ENCODE measurements around the gene RAI1.

RAI1 gene

GRCh38 chr17:17732892-17733670 lies 51.8 kb downstream of the RAI1 start:
- DNase-seq (ENCODE audit: low read depth), result peak; percentile 77

DNA sequence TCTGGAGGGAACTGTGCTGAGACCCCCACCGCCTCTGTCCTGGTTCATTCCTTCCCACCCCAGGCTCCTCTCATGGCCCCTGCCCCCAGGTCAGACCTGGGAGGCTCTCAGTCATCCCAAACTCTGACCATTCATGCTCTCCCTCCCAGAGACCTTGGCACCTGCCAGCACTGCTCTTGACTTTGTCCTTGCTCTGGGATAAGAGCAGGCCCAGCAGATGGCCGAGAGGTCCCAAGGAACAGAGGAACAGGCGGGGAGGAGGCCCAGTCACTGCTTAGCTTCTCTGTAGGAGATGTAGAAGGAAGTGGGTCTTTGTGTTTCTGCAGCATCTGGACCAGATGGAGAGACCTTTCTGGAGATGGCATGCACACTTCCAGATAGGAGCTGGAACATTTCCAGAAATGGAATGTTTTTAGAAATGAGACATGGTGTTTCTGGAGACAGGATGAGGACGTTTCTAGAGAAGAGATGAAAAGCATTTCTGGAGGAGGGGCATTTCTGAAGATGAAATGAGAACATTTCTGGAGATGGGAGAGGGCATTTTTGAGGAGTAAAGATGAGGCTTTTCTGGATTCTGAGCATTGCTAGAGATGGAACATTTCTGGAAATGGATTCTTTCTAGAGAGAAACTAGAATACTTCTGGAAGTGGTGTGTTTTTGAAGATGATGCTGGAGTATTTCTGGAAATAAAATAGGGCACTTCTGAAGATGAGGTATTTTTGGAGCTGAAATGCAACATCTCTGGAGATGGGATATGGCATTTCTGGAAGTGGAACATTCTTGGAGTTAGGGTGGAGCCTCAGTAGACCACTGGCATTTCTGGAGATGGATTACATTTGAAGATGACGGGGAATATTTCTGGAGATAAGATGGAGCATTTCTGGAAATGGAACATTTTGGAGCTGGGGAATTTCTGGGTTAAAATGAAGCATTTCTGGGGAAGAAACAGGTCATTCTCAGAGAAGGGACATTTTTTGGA lies 55.2 kb downstream of the RAI1 start:
- DNase-seq (ENCODE audit: low read depth), result no peak

GRCh38 chr17:17737961-17738894 lies 57.0 kb downstream of the RAI1 start:
- peak; percentile 79 for DNase-seq (ENCODE audit: low read depth)

DNA sequence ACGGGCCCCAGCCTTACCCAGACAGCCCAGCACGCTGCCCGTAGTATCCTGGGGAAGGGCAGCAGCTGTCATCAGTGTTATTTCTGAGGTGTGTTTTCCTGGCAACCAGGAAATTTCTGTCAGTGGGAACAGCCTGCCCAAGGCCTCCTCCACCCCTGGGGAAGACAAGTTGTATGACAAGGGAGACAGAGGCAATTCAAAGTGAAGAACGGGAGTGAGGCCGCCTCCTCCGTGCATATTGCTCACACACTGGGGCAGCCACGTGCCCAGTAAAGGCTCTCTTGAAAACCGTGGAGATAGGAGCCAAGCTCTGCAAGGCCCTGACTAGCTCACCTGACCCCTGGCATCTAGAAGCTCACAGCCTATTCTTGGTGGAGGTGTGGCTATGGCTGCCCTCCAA lies 57.6 kb downstream of the RAI1 start:
- DNase-seq (ENCODE audit: low read depth), result peak; percentile 74

DNA sequence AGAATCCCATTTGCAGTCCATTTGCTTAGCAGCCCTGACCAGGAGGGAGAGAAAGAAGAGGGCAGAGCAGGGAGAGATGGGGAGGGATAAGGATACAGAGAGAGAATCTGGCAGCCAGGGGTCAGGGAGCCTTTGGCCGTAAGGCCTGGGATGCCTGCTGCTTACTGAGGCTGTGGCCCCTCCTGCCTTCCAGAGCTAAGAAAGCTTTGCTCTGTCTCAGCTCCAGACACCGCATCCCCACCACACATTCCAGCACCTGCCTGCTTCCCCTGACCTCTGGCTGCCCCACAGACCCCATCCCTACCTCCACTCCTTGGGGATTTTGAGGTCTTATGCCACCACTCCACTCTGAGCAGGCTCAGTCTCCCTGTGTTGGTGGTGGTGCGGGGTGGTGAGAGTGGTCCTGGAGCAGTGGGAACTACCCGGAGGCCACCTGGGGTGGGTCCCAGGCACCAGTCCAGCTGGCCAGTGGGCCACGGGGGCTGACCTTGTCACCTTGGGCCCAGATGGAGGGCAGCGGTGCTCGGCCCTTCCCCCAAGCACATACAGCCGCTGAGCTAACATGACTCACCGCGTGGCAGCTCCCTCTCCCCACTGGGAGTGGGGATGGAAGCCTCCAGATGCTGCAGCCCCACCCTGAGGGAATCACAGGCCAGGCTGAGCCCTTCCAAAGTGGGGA lies 58.3 kb downstream of the RAI1 start:
- peak; percentile 59 for DNase-seq (ENCODE audit: low read depth)

DNA sequence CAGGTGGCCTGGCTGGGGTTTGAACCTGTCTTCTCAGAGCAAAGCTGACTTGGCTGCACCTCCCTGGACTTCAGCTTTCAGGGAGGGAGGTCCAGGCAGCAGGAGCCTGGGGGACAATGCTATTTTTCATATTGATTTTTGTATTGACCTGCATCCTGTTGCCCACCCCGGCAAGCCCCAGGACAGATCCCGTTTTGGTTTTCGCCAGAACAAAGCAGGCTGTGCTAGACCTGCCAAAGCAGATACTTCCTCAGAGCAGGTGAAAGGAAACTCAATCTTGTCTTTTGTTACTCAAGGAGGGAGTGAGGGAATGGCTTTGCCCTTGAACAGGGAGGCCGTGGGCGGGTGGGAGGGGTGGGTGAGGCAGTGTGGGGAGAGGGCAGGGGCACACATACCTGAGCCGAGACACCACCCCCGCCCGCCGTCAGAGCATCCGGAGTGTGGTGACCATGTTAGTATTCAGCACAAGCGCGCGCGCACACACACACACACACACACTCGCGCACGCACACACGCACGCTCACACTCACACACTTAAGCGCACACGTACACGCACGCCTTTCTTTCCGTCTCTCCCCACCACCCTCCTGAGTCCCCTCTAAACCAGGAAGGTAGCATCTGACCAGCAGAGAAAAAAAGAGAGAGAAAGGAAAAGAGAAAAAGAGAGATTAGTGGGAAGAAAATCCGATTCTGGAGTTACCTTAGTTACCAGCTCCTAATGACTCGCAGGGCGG lies 59.5 kb downstream of the RAI1 start:
- DNase-seq (ENCODE audit: low read depth), result no peak

DNA sequence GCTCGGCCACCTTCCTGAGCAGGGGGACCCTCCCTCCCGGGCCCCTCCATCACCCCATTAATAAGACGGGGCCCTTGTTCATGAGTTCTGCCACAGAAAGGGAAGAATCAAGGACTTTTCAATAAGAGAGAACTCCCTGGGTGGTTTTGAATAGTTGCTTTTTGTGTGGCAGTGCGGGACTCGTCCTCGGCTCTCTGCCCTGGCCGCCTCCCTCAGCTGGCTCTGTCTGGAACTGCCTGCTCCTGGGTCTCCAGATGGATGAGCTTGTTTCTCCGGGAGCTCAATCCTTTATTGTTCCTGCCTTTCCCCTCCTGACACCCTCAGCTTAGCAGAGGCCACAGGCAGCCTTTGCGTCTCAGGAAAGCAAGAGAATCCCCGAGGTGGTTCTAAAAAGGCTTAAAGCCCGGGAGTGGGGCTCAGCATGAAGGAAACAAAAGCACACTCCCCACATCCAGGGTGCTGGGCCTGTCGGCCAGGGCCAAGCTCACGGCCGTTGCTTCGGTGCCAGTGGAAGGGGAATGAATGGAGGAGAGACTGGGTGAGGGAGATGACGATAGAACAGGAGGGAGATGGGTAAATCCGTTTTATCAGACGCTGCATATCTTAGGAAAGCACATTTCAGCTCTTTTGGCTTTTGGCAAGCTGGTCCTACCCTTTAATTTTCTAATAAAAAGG lies 60.2 kb downstream of the RAI1 start:
- DNase-seq (ENCODE audit: low read depth), result no peak

- no peak for DNase-seq (ENCODE audit: low read depth)
Observed at GRCh38 chr17:17742133-17742621, 60.9 kb downstream of the RAI1 start.

DNA sequence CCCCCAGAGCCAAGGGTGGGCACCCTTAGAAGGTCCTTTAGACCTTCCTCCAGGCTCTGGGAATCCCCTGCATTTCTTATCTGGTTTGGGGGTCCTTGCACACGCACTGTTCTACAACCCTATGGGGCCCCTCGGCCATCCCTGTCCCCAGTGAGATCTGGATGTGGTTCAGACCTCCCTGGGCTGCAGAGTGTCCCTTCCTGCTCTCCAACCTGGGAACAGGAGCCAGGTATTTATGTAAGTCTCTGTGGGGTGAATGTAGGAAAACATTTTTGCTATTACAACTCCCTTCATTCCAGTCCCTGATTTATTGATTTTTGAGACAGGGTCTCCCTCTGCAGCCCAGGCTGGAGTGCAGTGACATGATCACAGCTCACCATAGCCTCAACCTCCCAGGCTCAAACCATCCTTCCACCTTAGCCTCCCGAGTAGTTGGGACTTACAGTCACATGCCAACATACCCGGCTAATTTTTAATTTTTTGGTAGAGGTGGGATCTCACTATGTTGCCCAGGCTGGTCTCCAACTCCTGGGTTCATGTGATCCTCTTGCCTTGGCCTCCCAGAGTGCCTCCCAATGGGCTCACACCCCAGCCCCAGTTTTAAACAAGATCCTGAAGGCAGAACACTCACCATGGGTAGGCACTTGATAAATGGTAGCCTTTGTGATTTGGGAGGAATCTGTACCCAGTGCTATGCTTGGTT lies 61.6 kb downstream of the RAI1 start:
- no peak for DNase-seq (ENCODE audit: low read depth)

- DNase-seq (ENCODE audit: low read depth), result no peak
Observed at GRCh38 chr17:17743391-17744112, 62.3 kb downstream of the RAI1 start.

DNA sequence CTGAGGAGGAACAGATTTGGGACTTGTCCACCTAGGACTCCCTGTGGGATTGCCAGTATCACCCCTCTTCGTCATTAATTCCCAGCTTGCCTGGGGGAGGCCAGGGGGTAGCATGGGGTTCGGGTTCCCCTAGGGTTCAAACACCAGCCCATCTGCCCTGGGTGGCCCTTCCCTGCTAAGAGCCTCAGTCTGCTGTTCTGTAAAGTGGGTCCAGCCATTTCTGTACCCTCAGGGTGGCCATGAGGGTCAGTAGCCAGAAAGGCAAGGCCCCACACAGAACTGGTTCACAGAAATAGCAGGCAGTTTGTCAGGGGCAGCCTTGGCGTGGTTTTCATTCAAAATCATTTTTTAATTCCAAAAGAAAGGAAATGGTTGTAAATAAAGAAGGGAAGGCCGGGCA lies 62.9 kb downstream of the RAI1 start:
- DNase-seq (ENCODE audit: low read depth), result no peak

- no peak for DNase-seq (ENCODE audit: low read depth)
Observed at GRCh38 chr17:17745476-17746455, 64.5 kb downstream of the RAI1 start.

DNA sequence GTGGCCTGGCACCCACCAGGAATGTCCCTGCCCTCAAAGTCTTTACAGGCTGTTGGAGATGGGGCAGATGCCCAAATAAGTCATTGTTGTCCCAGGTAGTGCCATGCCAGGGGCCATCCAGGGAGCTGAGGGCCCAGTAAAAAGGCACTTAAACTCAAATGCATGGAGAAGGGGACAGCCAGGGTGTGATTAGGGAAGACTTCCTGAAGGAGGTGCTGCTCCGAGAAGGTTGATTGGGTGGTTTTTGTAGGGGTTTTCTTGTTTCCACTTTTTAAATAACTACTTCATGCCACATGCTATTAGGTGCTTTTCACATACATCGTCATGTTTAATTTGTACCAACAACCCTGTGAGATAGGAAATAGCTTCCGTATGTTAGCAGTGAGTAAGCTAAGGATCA lies 66.9 kb downstream of the RAI1 start:
- no peak for DNase-seq (ENCODE audit: low read depth)

- no peak for DNase-seq (ENCODE audit: low read depth)
Observed at GRCh38 chr17:17748604-17749003, 67.3 kb downstream of the RAI1 start.

DNA sequence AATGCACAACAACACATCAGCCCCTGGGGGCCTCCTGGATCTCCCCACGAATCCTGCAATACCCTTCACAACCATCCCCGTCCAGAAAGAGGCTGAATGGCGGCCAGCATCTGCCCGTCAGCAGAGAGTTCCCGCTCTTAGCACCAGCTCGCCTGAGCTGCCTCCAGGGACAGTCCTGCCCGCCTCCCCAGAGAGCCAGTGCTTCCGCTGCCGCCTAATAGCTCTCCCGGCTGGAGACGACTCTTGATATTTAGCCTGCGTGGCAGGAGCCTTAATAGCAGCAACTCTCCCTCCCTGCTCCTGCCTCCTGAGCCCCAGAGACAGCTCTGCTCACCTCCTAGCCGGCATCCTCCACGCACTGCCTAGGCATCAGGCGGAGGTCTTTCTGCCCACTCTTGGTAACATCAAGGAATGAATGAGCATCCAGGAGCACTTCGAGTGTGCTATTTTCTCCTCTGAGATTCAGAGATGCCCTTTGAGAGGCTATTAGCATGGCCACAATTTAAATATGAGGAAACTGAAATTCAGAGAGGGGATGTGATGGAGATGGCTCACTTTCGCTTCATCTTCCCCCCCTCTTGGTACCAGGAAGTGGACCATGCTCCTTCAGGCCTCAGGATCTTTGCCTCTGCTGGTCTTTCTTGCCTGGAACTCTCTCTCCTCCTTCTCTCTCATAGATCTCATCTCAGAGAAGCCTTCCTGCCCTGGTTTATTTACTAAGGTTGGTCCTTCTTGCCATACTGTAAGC lies 67.9 kb downstream of the RAI1 start:
- no peak for DNase-seq (ENCODE audit: low read depth)

DNA sequence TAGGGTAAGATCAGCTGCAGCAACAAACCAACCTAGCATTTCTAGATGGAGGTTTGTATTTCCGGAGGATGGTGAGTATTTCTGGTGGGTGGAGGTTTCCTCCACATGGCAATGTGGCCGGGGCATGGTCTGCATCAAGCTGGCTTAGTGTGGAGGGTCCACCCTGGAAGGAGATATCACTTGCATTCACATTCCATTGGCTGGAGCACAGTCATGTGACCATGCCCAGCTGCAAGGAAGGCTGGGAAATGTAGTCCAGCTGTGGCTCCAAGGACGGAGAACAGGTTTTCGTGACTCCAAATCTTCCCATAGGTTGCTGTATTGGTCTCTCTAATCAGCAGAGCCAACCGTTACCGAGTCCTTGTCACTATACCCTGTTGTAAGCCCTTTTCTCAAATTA lies 68.7 kb downstream of the RAI1 start:
- DNase-seq (ENCODE audit: low read depth), result peak; percentile 56

GRCh38 chr17:17750881-17751280 lies 69.6 kb downstream of the RAI1 start:
- DNase-seq (ENCODE audit: low read depth), result no peak
